ENCODE results near the gene GPR26. TPM values are rescaled to one million over a fixed set of nuclear protein-coding genes. Genes with fewer than 3 reads are reported as not detected.

The GPR26 gene, protein sequence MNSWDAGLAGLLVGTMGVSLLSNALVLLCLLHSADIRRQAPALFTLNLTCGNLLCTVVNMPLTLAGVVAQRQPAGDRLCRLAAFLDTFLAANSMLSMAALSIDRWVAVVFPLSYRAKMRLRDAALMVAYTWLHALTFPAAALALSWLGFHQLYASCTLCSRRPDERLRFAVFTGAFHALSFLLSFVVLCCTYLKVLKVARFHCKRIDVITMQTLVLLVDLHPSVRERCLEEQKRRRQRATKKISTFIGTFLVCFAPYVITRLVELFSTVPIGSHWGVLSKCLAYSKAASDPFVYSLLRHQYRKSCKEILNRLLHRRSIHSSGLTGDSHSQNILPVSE
- not detected for total RNA-seq
- polyA plus RNA-seq = not detected
- long read RNA-seq, donor 1 = 0 reads
- long read RNA-seq, donor 2 = 0 reads
- long read RNA-seq, donor 3 = 0 reads
- long read RNA-seq, donor 4 = 0 reads
- long read RNA-seq, donor 5 = 0 reads
- long read RNA-seq, donor 6 = 0 reads
- long read RNA-seq, donor 7 = 0 reads
- long read RNA-seq, donor 8 = 0 reads
- long read RNA-seq, donor 9 = 0 reads
- long read RNA-seq, donor 10 = 0 reads

DNA sequence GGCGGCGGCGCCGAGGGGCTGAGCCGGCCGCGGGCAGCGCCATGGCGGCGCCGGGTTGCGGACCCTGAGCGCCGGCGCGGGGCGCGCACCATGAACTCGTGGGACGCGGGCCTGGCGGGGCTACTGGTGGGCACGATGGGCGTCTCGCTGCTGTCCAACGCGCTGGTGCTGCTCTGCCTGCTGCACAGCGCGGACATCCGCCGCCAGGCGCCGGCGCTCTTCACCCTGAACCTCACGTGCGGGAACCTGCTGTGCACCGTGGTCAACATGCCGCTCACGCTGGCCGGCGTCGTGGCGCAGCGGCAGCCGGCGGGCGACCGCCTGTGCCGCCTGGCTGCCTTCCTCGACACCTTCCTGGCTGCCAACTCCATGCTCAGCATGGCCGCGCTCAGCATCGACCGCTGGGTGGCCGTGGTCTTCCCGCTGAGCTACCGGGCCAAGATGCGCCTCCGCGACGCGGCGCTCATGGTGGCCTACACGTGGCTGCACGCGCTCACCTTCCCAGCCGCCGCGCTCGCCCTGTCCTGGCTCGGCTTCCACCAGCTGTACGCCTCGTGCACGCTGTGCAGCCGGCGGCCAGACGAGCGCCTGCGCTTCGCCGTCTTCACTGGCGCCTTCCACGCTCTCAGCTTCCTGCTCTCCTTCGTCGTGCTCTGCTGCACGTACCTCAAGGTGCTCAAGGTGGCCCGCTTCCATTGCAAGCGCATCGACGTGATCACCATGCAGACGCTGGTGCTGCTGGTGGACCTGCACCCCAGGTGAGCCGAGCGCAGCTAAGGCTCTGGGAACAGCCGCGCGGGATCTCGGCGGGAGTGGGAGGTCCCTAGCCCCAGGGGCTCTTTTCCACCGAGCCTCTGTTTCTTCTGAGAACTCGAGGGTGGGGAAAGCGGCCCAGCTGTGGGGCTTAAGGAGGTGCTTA, at the start of gene GPR26:
Gene GPR26, plus strand, starts transcription at position 38 of the 919 bp plus-strand sequence. Its CDS starts 53 bp downstream, at position 91.
- Histone ChIP-seq H3K27me3 (peaks cover 10% of the 10 kb centered on the region), H3K36me3 (replicated peaks in 1 of 2) (no peaks in the 10 kb centered on the region), H3K4me3 (no peak within 1 kb of the TSS), H3K4me1 (replicated peaks in 1 of 2) (no peaks in the 10 kb centered on the region), H3K9me3 (replicated peaks in 1 of 3) (no peaks in the 10 kb centered on the region), H3K27ac (no peak within 1 kb of the TSS)
- no peak for DNase-seq
- no peak for TF ChIP-seq POLR2A (IDR thresholded peaks at IDR 0.05)
- TF ChIP-seq, protein P1, sequence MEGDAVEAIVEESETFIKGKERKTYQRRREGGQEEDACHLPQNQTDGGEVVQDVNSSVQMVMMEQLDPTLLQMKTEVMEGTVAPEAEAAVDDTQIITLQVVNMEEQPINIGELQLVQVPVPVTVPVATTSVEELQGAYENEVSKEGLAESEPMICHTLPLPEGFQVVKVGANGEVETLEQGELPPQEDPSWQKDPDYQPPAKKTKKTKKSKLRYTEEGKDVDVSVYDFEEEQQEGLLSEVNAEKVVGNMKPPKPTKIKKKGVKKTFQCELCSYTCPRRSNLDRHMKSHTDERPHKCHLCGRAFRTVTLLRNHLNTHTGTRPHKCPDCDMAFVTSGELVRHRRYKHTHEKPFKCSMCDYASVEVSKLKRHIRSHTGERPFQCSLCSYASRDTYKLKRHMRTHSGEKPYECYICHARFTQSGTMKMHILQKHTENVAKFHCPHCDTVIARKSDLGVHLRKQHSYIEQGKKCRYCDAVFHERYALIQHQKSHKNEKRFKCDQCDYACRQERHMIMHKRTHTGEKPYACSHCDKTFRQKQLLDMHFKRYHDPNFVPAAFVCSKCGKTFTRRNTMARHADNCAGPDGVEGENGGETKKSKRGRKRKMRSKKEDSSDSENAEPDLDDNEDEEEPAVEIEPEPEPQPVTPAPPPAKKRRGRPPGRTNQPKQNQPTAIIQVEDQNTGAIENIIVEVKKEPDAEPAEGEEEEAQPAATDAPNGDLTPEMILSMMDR (IDR thresholded peaks at IDR 0.05) = no peak
- WGBS, 4 donors = 33 to 81% (median 53%) methylated on average over 31 to 101 of the region's 101 CpGs
- intact Hi-C loops (cut with DNase I) = no loop called here

DNA sequence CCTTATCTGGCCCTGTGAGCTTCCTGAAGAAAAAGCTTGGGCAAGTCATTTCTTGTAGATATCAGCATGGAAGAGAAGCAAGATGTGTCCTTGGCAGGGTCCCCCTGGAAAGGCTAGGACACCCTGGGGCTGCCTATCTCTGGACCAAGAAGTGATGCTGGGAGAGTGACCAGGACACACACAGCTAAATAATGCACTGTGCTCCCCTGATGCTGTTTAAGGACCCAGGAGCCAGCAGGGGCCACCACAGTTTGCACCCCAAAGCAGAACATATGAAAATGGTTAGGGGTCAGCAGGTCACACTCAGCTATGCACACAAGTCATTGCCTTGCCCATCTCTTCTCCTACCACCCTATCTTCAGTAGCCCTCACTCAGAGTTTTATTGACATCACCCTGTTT, 47.9 kb upstream of the GPR26 start:
- DNase-seq = no peak
- no peak for TF ChIP-seq POLR2A (IDR thresholded peaks at IDR 0.05)
- TF ChIP-seq, protein P1 (IDR thresholded peaks at IDR 0.05) = no peak
- no peaks in the 10 kb centered on the region for H3K27me3 ChIP-seq

DNA sequence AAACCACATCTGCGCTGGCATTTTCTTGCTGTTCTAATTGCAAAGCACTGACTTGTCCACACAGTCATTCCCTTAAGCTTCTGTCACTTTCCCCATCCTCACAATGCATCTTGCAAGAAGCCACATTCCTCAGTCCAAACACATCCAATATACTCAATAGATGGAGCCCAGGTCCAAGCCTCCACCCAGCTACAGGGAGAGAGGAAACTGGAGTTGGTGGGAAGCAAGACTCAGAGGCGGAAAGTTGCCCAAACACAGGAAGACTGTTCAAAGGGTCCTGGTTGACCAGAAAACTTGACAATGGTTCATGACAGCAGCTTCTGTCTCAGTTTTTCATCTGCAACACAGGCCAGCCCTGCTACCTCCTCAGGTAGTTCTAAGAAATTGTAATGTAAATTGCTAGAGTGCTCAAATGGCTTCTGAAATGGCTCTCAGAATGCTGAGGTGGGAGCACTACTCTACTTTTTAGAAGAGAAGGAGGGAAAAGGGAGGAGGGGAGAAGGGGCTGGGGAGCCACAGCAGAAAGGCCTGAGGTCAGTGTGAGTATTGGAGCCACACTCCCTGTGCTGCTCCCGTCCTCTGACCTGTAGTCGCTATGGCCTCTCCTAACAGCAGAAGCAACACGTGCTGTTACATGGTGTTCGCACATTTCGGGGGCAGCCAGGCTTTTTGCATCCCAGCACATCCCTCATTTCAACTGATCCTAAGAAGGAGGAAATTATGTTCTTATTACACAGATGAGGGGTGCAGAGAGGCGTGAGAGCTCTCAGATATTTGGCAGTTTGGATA, 46.9 kb upstream of the GPR26 start:
- Histone ChIP-seq H3K27ac (no peak overlapping the region), H3K4me3 (no peak overlapping the region), H3K27me3 (no peaks in the 10 kb centered on the region), H3K4me1 (replicated peaks in 1 of 2) (no peaks in the 10 kb centered on the region), H3K9me3 (replicated peaks in 1 of 3) (no peaks in the 10 kb centered on the region), H3K36me3 (replicated peaks in 1 of 2) (no peaks in the 10 kb centered on the region)
- intact Hi-C loops (cut with DNase I) = no loop called here
- DNase-seq = no peak
- TF ChIP-seq POLR2A (IDR thresholded peaks at IDR 0.05) = no peak
- TF ChIP-seq, protein P1 (IDR thresholded peaks at IDR 0.05) = no peak
- WGBS, 4 donors = 78 to 81% (median 80%) methylated on average over 8 of the region's 8 CpGs

More for the DNA sequence above, 47.9 kb upstream of the GPR26 start:
- H3K4me1 ChIP-seq (replicated peaks in 1 of 2) = no peaks in the 10 kb centered on the region
- H3K27ac ChIP-seq = no peak overlapping the region
- H3K9me3 ChIP-seq (replicated peaks in 1 of 3) = no peaks in the 10 kb centered on the region
- intact Hi-C loops (cut with DNase I) = no loop called here
- no peak overlapping the region for H3K4me3 ChIP-seq
- no peaks in the 10 kb centered on the region for H3K36me3 ChIP-seq (replicated peaks in 1 of 2)
